ENCODE results near the gene DGCR6L. TPM values are rescaled to one million over a fixed set of nuclear protein-coding genes. Genes with fewer than 3 reads are reported as not detected.

Gene DGCR6L
- total RNA-seq, 1 experiment from 2014 or later = 38.6 TPM

DNA sequence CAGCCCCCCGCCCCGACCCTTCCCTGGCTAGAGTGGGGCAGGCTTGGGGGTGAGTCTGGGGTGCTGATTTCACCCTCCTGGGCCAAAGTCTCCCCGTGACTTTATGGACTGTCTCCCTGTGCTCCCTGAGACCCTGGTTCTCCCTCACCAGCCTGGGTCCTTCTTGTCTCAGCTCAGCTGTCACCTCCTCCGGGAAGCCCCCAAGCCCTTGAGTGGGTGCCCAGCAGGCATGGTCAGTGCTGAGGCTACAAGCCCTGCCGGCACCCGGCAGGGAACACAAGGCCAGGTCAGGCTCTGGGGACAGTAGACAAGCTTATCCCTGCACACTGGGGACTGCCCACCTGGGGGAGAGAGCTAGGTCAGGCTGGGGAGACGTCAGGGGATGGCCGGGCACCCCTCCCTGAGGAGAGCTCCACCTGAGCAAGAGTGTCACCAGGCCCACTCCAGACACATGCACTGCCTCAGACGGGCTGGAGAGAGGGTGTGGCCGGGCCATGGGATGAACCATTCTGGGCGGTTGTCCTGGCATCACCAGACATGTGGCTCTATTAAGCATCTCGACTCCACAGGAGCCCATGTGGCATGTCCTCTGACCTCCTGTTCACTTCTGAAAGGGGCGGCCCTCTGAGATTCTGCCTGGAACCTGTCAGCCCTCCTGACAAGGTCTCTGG is 29.1 kb downstream of the DGCR6L start:
- no peaks in the 10 kb centered on the region for H3K79me1 ChIP-seq (ENCODE audit: insufficient read depth, low read depth, low read length, poor library complexity, severe bottlenecking)
- H3K4me1 ChIP-seq (ENCODE audit: insufficient read depth, low read length) = no peaks in the 10 kb centered on the region
- H3K9me3 ChIP-seq (ENCODE audit: control insufficient read depth, low read depth, low read length) = no peaks in the 10 kb centered on the region
- Mint-ChIP-seq H3K27ac (no peak overlapping the region), H3K4me1 (peaks cover 0 to 3% of the 10 kb centered on the region in 2 experiments; a peak in 1 of 4 replicates), H3K9me3 (no peaks in the 10 kb centered on the region), H3K4me3 (no peak overlapping the region), H3K27me3 (ENCODE audit: low read depth) (peaks cover 10% of the 10 kb centered on the region), H3K36me3 (ENCODE audit: insufficient read depth in 1 of 3, low read depth in 3 of 3) (no peaks in the 10 kb centered on the region)
- TF ChIP-seq, protein P1, sequence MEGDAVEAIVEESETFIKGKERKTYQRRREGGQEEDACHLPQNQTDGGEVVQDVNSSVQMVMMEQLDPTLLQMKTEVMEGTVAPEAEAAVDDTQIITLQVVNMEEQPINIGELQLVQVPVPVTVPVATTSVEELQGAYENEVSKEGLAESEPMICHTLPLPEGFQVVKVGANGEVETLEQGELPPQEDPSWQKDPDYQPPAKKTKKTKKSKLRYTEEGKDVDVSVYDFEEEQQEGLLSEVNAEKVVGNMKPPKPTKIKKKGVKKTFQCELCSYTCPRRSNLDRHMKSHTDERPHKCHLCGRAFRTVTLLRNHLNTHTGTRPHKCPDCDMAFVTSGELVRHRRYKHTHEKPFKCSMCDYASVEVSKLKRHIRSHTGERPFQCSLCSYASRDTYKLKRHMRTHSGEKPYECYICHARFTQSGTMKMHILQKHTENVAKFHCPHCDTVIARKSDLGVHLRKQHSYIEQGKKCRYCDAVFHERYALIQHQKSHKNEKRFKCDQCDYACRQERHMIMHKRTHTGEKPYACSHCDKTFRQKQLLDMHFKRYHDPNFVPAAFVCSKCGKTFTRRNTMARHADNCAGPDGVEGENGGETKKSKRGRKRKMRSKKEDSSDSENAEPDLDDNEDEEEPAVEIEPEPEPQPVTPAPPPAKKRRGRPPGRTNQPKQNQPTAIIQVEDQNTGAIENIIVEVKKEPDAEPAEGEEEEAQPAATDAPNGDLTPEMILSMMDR (conservative IDR thresholded peaks at IDR 0.05) = no peak
- no peak overlapping the region for H3K4me2 ChIP-seq (ENCODE audit: insufficient read depth, insufficient read length, low read length)
- no peak overlapping the region for H3K4ac ChIP-seq (ENCODE audit: low read depth, low read length)
- H3T11ph ChIP-seq (ENCODE audit: low read length) = no peak overlapping the region
- no peak overlapping the region for H4K91ac ChIP-seq (ENCODE audit: insufficient read length, low read depth, low read length)
- H3K18ac ChIP-seq (ENCODE audit: insufficient read length, low read depth, low read length) = no peak overlapping the region
- no peaks in the 10 kb centered on the region for H4K20me1 ChIP-seq (ENCODE audit: control insufficient read depth, insufficient read depth, insufficient read length)
- H2BK15ac ChIP-seq (ENCODE audit: low read depth, low read length) = no peak overlapping the region
- no peak overlapping the region for H3K27ac ChIP-seq (ENCODE audit: insufficient read length, low read depth, low read length)
- H4K5ac ChIP-seq (ENCODE audit: insufficient read length, low read depth, low read length) = no peak overlapping the region
- H2AFZ ChIP-seq (ENCODE audit: low read length) = no peak overlapping the region
- H2BK20ac ChIP-seq (ENCODE audit: low read depth, low read length, poor library complexity, severe bottlenecking) = no peak overlapping the region
- H4K8ac ChIP-seq (replicated peaks; ENCODE audit: insufficient read length, low read depth, low read length) = no peak overlapping the region
- H3K23ac ChIP-seq (ENCODE audit: insufficient read length, low read depth, low read length) = no peak overlapping the region
- H3K23me2 ChIP-seq (ENCODE audit: insufficient read length, low read depth, low read length, poor library complexity, severe bottlenecking) = no peaks in the 10 kb centered on the region
- no peak overlapping the region for H3K9ac ChIP-seq (ENCODE audit: extremely low read depth, insufficient read length, low read length)
- no peak overlapping the region for H2BK12ac ChIP-seq (ENCODE audit: insufficient read length, low read depth, low read length)
- no peak overlapping the region for H2BK120ac ChIP-seq (ENCODE audit: low read depth, low read length, poor library complexity, severe bottlenecking)
- DNase-seq = no peak
- H2AK5ac ChIP-seq (ENCODE audit: insufficient read length, low read length) = no peak overlapping the region
- no peak overlapping the region for H3K56ac ChIP-seq (ENCODE audit: insufficient read length, low read depth, low read length)
- no peaks in the 10 kb centered on the region for H3K27me3 ChIP-seq (ENCODE audit: insufficient read depth, low read length)
- H3K14ac ChIP-seq (ENCODE audit: insufficient read depth, low read length) = no peak overlapping the region; the same call in 1 of the 2 replicates
- no peaks in the 10 kb centered on the region for H3K79me2 ChIP-seq (ENCODE audit: insufficient read depth, low read length)
- no CpG with 5 or more reads among the region's 13 CpGs for WGBS (ENCODE audit: extremely low coverage, insufficient read length, low lambda C conversion rate)
- no peak overlapping the region for H2BK5ac ChIP-seq (ENCODE audit: insufficient read length, low read length)

All from H9 (cell line).